AG04450 (cell line): ENCODE data around the gene HOXC10. TPM values are rescaled to one million over a fixed set of nuclear protein-coding genes. Genes with fewer than 3 reads are reported as not detected.

Experiments used
- CTCF ChIA-PET: fragments of 300-600, 350-600 bp; formaldehyde crosslinking; extraction: SDS; loops from one replicate; lab custom pipeline; 2022; ENCODE audit warnings: antibody characterized with exemption, inconsistent platforms; lab: Charles Lee
- POLR2A ChIA-PET: fragments of 350-600 bp; formaldehyde crosslinking; extraction: SDS; loops from one replicate; lab custom pipeline; 2021; ENCODE audit warnings: antibody characterized with exemption, inconsistent platforms; lab: Yijun Ruan, JAX
- DNase-seq: peaks from one replicate; pipeline ENCODE4 v3.0.0-alpha.2; 2011; ENCODE audit warnings: low read depth, low spot score
- H3K27ac ChIP-seq: one replicate; pipeline ENCODE4 v1.5.1; 2012; ENCODE audit warnings: low read depth, low read length, control low read depth
- H3K27me3 ChIP-seq: one replicate; pipeline ENCODE4 v1.6.0; 2012; ENCODE audit warnings: low read length; ENCODE audit not compliant: control insufficient read depth, insufficient read depth
- H3K4me3 ChIP-seq: 2 replicates; pipeline ENCODE4 v1.5.1; 2011; ENCODE audit warnings: mild to moderate bottlenecking, low read depth, low read length, control low read depth
- H3K9me3 ChIP-seq: 2 replicates; pipeline ENCODE4 v1.5.1; 2012; ENCODE audit warnings: low read length; ENCODE audit not compliant: control insufficient read depth, insufficient read depth
- CTCF ChIP-seq: IDR thresholded peaks from 2 replicates; pipeline ENCODE4 v1.5.1; 2011; ENCODE audit warnings: low read depth, low read length, control low read depth, inconsistent platforms
- polyA plus RNA-seq: library from polyadenylated mRNA; depleted of rRNA; stranded (reverse); fragments of >200 nt; gene quantifications from 2 replicates; pipeline ENCODE4 v1.2.3, GENCODE V29; 2011

Gene HOXC10
- polyA plus RNA-seq, 1 experiment: not detected

- DNase-seq: no peak
- CTCF ChIA-PET: interaction anchor here (0.7 to 3.5 kb wide), 3 partner anchors 8 to 217 kb away, joined by 3 to 16 read pairs (median 4); no protein-coding TSS in a partner anchor
- POLR2A ChIA-PET: no interaction called here
- Histone ChIP-seq H3K27ac (no peak overlapping the region), H3K4me3 (no peak overlapping the region), H3K27me3 (peaks cover 98% of the 10 kb centered on the region), H3K9me3 (peaks cover 13% of the 10 kb centered on the region; the same call in 1 of the 2 replicates)
- TF ChIP-seq CTCF: no peak
These were observed 12.5 kb downstream of the HOXC10 start for GRCh38 chr12:53997204-53998109.

- Histone ChIP-seq H3K27me3 (peaks cover 98% of the 10 kb centered on the region), H3K4me3 (no peak overlapping the region), H3K27ac (no peak overlapping the region), H3K9me3 (peaks cover 13% of the 10 kb centered on the region; the same call in 1 of the 2 replicates)
- POLR2A ChIA-PET: no interaction called here
- no peak for TF ChIP-seq CTCF
- DNase-seq: no peak
- CTCF ChIA-PET: interaction anchor here (1.6 to 3.5 kb wide), 2 partner anchors 203 to 216 kb away, joined by 4 to 16 read pairs; no protein-coding TSS in a partner anchor
These were observed 13.4 kb downstream of the HOXC10 start for GRCh38 chr12:53998110-53998899.

GRCh38 chr12:53998900-53999236, 13.9 kb downstream of the HOXC10 start:
- ChIA-PET POLR2A (no interaction called here), CTCF (interaction anchor here (0.6 to 3.5 kb wide), 4 partner anchors 203 to 254 kb away, joined by 3 to 16 read pairs (median 4); no protein-coding TSS in a partner anchor)
- Histone ChIP-seq H3K27me3 (peaks cover 98% of the 10 kb centered on the region), H3K9me3 (peaks cover 13% of the 10 kb centered on the region; the same call in 1 of the 2 replicates), H3K4me3 (no peak overlapping the region), H3K27ac (no peak overlapping the region)
- TF ChIP-seq CTCF: no peak
- DNase-seq: no peak

GRCh38 chr12:53999559-54000115, 14.7 kb downstream of the HOXC10 start:
- CTCF ChIA-PET: interaction anchor here (0.6 to 3.5 kb wide), 5 partner anchors 193 to 255 kb away, joined by 3 to 16 read pairs (median 4); no protein-coding TSS in a partner anchor
- H3K4me3 ChIP-seq: no peak overlapping the region
- DNase-seq: no peak
- no peak overlapping the region for H3K27ac ChIP-seq
- no peak for TF ChIP-seq CTCF
- POLR2A ChIA-PET: interaction anchor here (0.6 to 0.9 kb wide), 2 partner anchors 12 to 59 kb away, joined by 3 to 4 read pairs; no protein-coding TSS in a partner anchor
- peaks cover 12% of the 10 kb centered on the region; the same call in 1 of the 2 replicates for H3K9me3 ChIP-seq
- peaks cover 98% of the 10 kb centered on the region for H3K27me3 ChIP-seq
